Hepatocyte (in vitro differentiated cells): ENCODE data around the gene MT4. TPM values are rescaled to one million over a fixed set of nuclear protein-coding genes. Genes with fewer than 3 reads are reported as not detected.

Experiments used
- DNase-seq: peaks from one replicate; pipeline ENCODE4 v3.0.0-alpha.2; 2016; ENCODE audit warnings: low spot score
- H2AFZ ChIP-seq: fragments of 200-600 bp; sonication (generic); 2 replicates; pipeline ENCODE4 v1.6.0; 2016; ENCODE audit warnings: antibody characterized with exemption, mild to moderate bottlenecking
- H3K27ac ChIP-seq: fragments of 200-600 bp; sonication (generic); 2 replicates; pipeline ENCODE4 v1.5.1; 2016; ENCODE audit warnings: mild to moderate bottlenecking
- H3K27me3 ChIP-seq: fragments of 200-600 bp; sonication (generic); 2 replicates; pipeline ENCODE4 v1.6.1; 2016
- H3K36me3 ChIP-seq: fragments of 200-600 bp; sonication (generic); replicated peaks from 2 replicates; pipeline ENCODE4 v1.5.1; 2016; ENCODE audit warnings: low read depth; ENCODE audit not compliant: insufficient read depth
- H3K4me1 ChIP-seq: fragments of 200-600 bp; sonication (generic); 2 replicates; pipeline ENCODE4 v1.5.1; 2016; ENCODE audit warnings: mild to moderate bottlenecking, moderate library complexity; ENCODE audit not compliant: insufficient read depth
- H3K4me2 ChIP-seq: fragments of 200-600 bp; sonication (generic); 2 replicates; pipeline ENCODE4 v1.6.0; 2016
- H3K4me3 ChIP-seq: fragments of 200-600 bp; sonication (generic); 2 replicates; pipeline ENCODE4 v1.5.1; 2016; ENCODE audit warnings: mild to moderate bottlenecking
- H3K79me2 ChIP-seq: fragments of 200-600 bp; sonication (generic); 2 replicates; pipeline ENCODE4 v1.6.0; 2017; ENCODE audit warnings: mild to moderate bottlenecking
- H3K9me2 ChIP-seq: fragments of 200-600 bp; sonication (generic); replicated peaks from 2 replicates; pipeline ENCODE4 v1.6.0; 2017; ENCODE audit warnings: mild to moderate bottlenecking; ENCODE audit not compliant: insufficient read depth
- H3K9me3 ChIP-seq: fragments of 200-600 bp; sonication (generic); 2 replicates; pipeline ENCODE4 v1.5.1; 2016; ENCODE audit warnings: low read depth, mild to moderate bottlenecking
- H4K20me1 ChIP-seq: fragments of 200-600 bp; sonication (generic); 2 replicates; pipeline ENCODE4 v1.6.0; 2016; ENCODE audit warnings: mild to moderate bottlenecking; ENCODE audit not compliant: insufficient read depth, poor library complexity, severe bottlenecking
- CTCF ChIP-seq: fragments of 200-600 bp; sonication (generic); IDR thresholded peaks from 2 replicates; pipeline ENCODE4 v1.5.1; 2016; ENCODE audit warnings: antibody characterized with exemption, mild to moderate bottlenecking; ENCODE audit not compliant: poor library complexity
- EZH2 ChIP-seq: fragments of 200-600 bp; sonication (generic); IDR thresholded peaks from 2 replicates; pipeline ENCODE4 v1.6.1; 2016; ENCODE audit warnings: antibody characterized with exemption, mild to moderate bottlenecking, borderline replicate concordance
- EZH2phosphoT487 ChIP-seq: fragments of 200-600 bp; sonication (generic); IDR thresholded peaks from one replicate; pipeline ENCODE4 v1.6.1; 2018; ENCODE audit warnings: antibody characterized with exemption, mild to moderate bottlenecking, low read depth, moderate library complexity; ENCODE audit not compliant: unreplicated experiment, severe bottlenecking
- WGBS: methylation state at CpG from one replicate; pipeline ENCODE4 v1.1.6; 2016; ENCODE audit warnings: low lambda C conversion rate; ENCODE audit errors: missing lambda C conversion rate; 5-methylcytosine and 5-hydroxymethylcytosine counted together
- polyA plus RNA-seq: library from polyadenylated mRNA; unstranded; fragments of >200 nt; fragmentation: Nextera tagmentation; extraction: Ambion mirVana; gene quantifications from 2 replicates; pipeline ENCODE4 v1.2.1, GENCODE V29; 2016
- total RNA-seq: library from RNA; depleted of rRNA; stranded (reverse); fragments of >200 nt; gene quantifications from 2 replicates; pipeline ENCODE4 v1.2.3, GENCODE V29; 2014

Gene MT4
- total and polyA plus RNA-seq, 2 experiments from 2014 or later, result not detected

GRCh38 chr16:56618138-56618537, 53.3 kb downstream of the MT4 start:
- Histone ChIP-seq H3K4me1 (no peaks in the 10 kb centered on the region), H3K27me3 (peaks cover 42% of the 10 kb centered on the region), H4K20me1 (no peaks in the 10 kb centered on the region), H3K27ac (no peak overlapping the region), H3K9me2 (no peaks in the 10 kb centered on the region), H3K4me3 (no peak overlapping the region), H3K36me3 (no peaks in the 10 kb centered on the region), H2AFZ (no peak overlapping the region), H3K4me2 (no peak overlapping the region), H3K9me3 (no peaks in the 10 kb centered on the region), H3K79me2 (no peaks in the 10 kb centered on the region)
- TF ChIP-seq EZH2phosphoT487 (no peak), EZH2 (no peak), CTCF (no peak)
- no peak for DNase-seq
- WGBS, result 35% methylated on average over 6 of the region's 6 CpGs

Other genes starting within 250 kb of the MT4 start
- gene AMFR, start 139.5 kb upstream of the MT4 start, total RNA-seq, result 109 and 135 TPM in 2 replicates
- gene AMFR, start 139.5 kb upstream of the MT4 start, polyA plus RNA-seq, result 56.2 and 67.2 TPM in 2 replicates
- gene NUDT21, start 113.7 kb upstream of the MT4 start, total RNA-seq, result 75.3 and 76.6 TPM in 2 replicates
- 44.7 and 47.4 TPM in 2 replicates for gene NUDT21, start 113.7 kb upstream of the MT4 start, polyA plus RNA-seq
- 45.6 and 58.9 TPM in 2 replicates for gene OGFOD1, start 113.5 kb upstream of the MT4 start, total RNA-seq
- gene OGFOD1, start 113.5 kb upstream of the MT4 start, polyA plus RNA-seq, result 37.0 and 55.5 TPM in 2 replicates
- 39.0 and 47.0 TPM in 2 replicates for gene BBS2, start 45.0 kb upstream of the MT4 start, total RNA-seq
- 31.5 and 40.8 TPM in 2 replicates for gene BBS2, start 45.0 kb upstream of the MT4 start, polyA plus RNA-seq
- gene MT3, start 24.5 kb downstream of the MT4 start, total RNA-seq, result not detected in 2 replicates
- gene MT3, start 24.5 kb downstream of the MT4 start, polyA plus RNA-seq, result not detected in 2 replicates
- 64.9 and 70.3 TPM in 2 replicates for gene MT2A, start 43.5 kb downstream of the MT4 start, total RNA-seq
- 914 and 1,143 TPM in 2 replicates for gene MT2A, start 43.5 kb downstream of the MT4 start, polyA plus RNA-seq
- 42.3 and 65.5 TPM in 2 replicates for gene MT1E, start 60.7 kb downstream of the MT4 start, total RNA-seq
- 105 and 121 TPM in 2 replicates for gene MT1E, start 60.7 kb downstream of the MT4 start, polyA plus RNA-seq
- gene MT1M, start 67.6 kb downstream of the MT4 start, total RNA-seq, result 0.60 TPM in 1 of 2 replicates, not detected in the other
- gene MT1M, start 67.6 kb downstream of the MT4 start, polyA plus RNA-seq, result 0.26 TPM in 1 of 2 replicates, not detected in the other
- gene MT1A, start 73.6 kb downstream of the MT4 start, total RNA-seq, result not detected in 2 replicates
- gene MT1A, start 73.6 kb downstream of the MT4 start, polyA plus RNA-seq, result 1.9 and 2.7 TPM in 2 replicates
- gene MT1B, start 86.8 kb downstream of the MT4 start, total RNA-seq, result not detected in 2 replicates
- gene MT1B, start 86.8 kb downstream of the MT4 start, polyA plus RNA-seq, result 0.47 and 2.2 TPM in 2 replicates
- gene MT1F, start 92.9 kb downstream of the MT4 start, total RNA-seq, result 3.1 and 7.1 TPM in 2 replicates
- 8.7 and 11.8 TPM in 2 replicates for gene MT1F, start 92.9 kb downstream of the MT4 start, polyA plus RNA-seq
- gene MT1G, start 103.0 kb downstream of the MT4 start, total RNA-seq, result 49.7 and 64.1 TPM in 2 replicates
- 44.5 and 45.3 TPM in 2 replicates for gene MT1G, start 103.0 kb downstream of the MT4 start, polyA plus RNA-seq
- 2.1 TPM in 1 of 2 replicates, not detected in the other for gene MT1H, start 104.7 kb downstream of the MT4 start, total RNA-seq
- 2.0 and 13.5 TPM in 2 replicates for gene MT1H, start 104.7 kb downstream of the MT4 start, polyA plus RNA-seq
- gene MT1X, start 117.4 kb downstream of the MT4 start, total RNA-seq, result 39.8 and 52.0 TPM in 2 replicates
- 121 and 127 TPM in 2 replicates for gene MT1X, start 117.4 kb downstream of the MT4 start, polyA plus RNA-seq
- gene NUP93, start 165.1 kb downstream of the MT4 start, total RNA-seq, result 23.5 and 36.4 TPM in 2 replicates
- gene NUP93, start 165.1 kb downstream of the MT4 start, polyA plus RNA-seq, result 35.7 and 39.6 TPM in 2 replicates